ENCODE measurements around the gene TUBGCP2. TPM values are rescaled to one million over a fixed set of nuclear protein-coding genes. Genes with fewer than 3 reads are reported as not detected.

Gene TUBGCP2
- total RNA-seq, 1 donor from 2014 or later, result 53.2 TPM

DNA sequence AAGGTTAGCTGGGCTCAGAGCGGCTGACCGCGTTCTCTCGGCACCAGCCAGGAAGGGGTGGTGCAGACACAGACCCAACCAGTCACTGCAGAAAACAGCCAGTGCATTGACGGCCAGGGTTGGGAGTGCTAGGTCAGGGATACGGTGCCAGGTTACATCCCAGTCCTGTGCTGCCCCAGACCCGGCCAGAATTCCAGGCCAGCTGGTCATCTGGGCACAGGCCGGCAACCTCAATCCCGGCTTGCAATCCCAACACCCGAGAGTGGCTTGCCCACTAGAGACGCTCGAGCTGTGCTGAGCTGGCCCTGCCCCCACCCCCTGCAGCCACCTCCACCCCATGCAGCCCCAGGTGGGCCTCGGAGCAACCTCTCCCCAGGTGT, 42.3 kb upstream of the TUBGCP2 start:
- H3K27me3 Mint-ChIP-seq (ENCODE audit: low read depth), result peaks cover 4% of the 10 kb centered on the region
- TF ChIP-seq, protein P1, sequence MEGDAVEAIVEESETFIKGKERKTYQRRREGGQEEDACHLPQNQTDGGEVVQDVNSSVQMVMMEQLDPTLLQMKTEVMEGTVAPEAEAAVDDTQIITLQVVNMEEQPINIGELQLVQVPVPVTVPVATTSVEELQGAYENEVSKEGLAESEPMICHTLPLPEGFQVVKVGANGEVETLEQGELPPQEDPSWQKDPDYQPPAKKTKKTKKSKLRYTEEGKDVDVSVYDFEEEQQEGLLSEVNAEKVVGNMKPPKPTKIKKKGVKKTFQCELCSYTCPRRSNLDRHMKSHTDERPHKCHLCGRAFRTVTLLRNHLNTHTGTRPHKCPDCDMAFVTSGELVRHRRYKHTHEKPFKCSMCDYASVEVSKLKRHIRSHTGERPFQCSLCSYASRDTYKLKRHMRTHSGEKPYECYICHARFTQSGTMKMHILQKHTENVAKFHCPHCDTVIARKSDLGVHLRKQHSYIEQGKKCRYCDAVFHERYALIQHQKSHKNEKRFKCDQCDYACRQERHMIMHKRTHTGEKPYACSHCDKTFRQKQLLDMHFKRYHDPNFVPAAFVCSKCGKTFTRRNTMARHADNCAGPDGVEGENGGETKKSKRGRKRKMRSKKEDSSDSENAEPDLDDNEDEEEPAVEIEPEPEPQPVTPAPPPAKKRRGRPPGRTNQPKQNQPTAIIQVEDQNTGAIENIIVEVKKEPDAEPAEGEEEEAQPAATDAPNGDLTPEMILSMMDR (IDR thresholded peaks at IDR 0.05), result no peak
- no peaks in the 10 kb centered on the region for H3K4me1 Mint-ChIP-seq (ENCODE audit: low read depth)
- no peak for DNase-seq (ENCODE audit: low spot score)
- H3K36me3 Mint-ChIP-seq (ENCODE audit: low read depth), result no peaks in the 10 kb centered on the region
- H3K9me3 Mint-ChIP-seq (ENCODE audit: low read depth), result no peaks in the 10 kb centered on the region
- H3K27ac Mint-ChIP-seq (ENCODE audit: unreplicated experiment), result no peak overlapping the region
- H3K4me3 Mint-ChIP-seq (ENCODE audit: unreplicated experiment), result no peak overlapping the region

DNA sequence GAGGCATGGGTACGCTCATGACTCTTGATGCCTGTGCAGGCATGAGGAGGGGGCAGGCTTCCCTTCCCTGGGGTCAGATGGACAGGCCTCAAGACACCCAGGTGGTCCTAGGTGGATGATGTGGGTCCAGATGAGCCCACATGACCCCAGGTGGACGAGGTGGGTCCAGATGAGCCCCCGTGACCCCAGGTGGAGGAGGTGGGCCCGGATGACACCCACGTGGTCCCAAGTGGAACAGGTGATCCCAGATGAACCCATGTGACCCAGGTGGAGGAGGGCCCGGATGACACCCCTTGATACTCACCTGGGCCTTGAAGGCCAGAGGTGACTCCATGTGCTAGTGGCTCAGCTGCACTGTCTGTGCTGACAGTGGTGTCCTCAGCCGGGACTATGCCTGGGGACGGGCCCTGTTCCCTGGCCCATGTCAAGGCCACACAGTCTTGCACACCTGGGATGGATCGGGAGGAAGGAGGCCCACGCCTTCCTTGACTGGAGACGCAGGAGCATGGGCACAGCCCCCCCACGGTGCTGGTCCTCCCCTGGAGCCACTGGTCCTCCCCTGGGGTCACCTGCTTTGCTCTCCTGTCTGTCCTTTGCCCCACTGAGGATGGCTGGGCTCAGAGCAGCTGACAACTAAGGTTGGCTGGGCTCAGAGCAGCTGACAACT, 41.7 kb upstream of the TUBGCP2 start:
- H3K9me3 Mint-ChIP-seq (ENCODE audit: low read depth), result no peaks in the 10 kb centered on the region
- no peak overlapping the region for H3K4me3 Mint-ChIP-seq (ENCODE audit: unreplicated experiment)
- H3K4me1 Mint-ChIP-seq (ENCODE audit: low read depth), result no peaks in the 10 kb centered on the region
- TF ChIP-seq, protein P1 (IDR thresholded peaks at IDR 0.05), result no peak
- no peak overlapping the region for H3K27ac Mint-ChIP-seq (ENCODE audit: unreplicated experiment)
- no peak for DNase-seq (ENCODE audit: low spot score)
- no peaks in the 10 kb centered on the region for H3K36me3 Mint-ChIP-seq (ENCODE audit: low read depth)
- H3K27me3 Mint-ChIP-seq (ENCODE audit: low read depth), result peaks cover 7% of the 10 kb centered on the region

DNA sequence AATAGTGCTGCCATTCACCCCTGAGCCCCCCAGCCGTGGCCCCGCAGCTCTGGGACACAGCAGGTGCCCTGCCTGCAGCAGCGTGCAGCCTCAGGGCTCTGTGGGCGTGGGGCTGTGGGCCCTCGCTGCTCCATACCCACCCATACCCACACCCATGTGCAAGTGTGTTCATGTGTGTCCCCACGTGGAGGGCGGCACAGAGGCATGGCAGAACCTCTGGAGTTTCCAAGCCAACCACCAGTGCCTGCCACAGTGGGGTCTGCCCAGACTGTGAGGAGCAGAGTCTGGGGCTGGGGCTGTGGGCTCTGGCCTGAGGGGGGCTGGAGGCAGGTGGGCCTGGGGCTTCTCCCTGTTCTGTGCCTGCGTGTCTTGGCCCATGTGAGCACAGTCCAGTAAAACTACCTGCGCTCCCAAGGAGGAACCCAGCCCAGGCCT, 40.9 kb upstream of the TUBGCP2 start:
- TF ChIP-seq, protein P1 (IDR thresholded peaks at IDR 0.05), result no peak
- H3K27me3 Mint-ChIP-seq (ENCODE audit: low read depth), result peaks cover 7% of the 10 kb centered on the region
- no peak for DNase-seq (ENCODE audit: low spot score)
- H3K4me1 Mint-ChIP-seq (ENCODE audit: low read depth), result no peaks in the 10 kb centered on the region
- H3K9me3 Mint-ChIP-seq (ENCODE audit: low read depth), result no peaks in the 10 kb centered on the region
- H3K27ac Mint-ChIP-seq (ENCODE audit: unreplicated experiment), result no peak overlapping the region
- no peaks in the 10 kb centered on the region for H3K36me3 Mint-ChIP-seq (ENCODE audit: low read depth)
- no peak overlapping the region for H3K4me3 Mint-ChIP-seq (ENCODE audit: unreplicated experiment)

DNA sequence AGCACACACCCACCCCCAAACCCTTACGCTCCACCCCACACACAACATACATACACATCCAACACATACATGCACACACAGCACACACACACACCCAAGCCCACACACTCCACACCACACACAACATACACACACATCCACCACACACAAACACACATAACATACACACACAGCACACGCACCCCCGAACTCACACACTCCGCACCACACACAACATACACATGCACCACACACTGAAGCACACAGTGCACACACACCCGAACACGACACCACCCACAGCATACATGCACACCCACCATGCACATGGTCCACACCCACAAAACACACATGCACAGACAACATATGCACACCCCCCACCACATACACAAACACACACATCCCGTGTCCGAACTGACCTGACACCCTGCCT, 40.5 kb upstream of the TUBGCP2 start:
- Mint-ChIP-seq H3K36me3 (ENCODE audit: low read depth) (no peaks in the 10 kb centered on the region), H3K4me3 (ENCODE audit: unreplicated experiment) (no peak overlapping the region), H3K27ac (ENCODE audit: unreplicated experiment) (no peak overlapping the region), H3K9me3 (ENCODE audit: low read depth) (no peaks in the 10 kb centered on the region), H3K4me1 (ENCODE audit: low read depth) (no peaks in the 10 kb centered on the region), H3K27me3 (ENCODE audit: low read depth) (peaks cover 7% of the 10 kb centered on the region)
- TF ChIP-seq, protein P1 (IDR thresholded peaks at IDR 0.05), result no peak
- DNase-seq (ENCODE audit: low spot score), result no peak

DNA sequence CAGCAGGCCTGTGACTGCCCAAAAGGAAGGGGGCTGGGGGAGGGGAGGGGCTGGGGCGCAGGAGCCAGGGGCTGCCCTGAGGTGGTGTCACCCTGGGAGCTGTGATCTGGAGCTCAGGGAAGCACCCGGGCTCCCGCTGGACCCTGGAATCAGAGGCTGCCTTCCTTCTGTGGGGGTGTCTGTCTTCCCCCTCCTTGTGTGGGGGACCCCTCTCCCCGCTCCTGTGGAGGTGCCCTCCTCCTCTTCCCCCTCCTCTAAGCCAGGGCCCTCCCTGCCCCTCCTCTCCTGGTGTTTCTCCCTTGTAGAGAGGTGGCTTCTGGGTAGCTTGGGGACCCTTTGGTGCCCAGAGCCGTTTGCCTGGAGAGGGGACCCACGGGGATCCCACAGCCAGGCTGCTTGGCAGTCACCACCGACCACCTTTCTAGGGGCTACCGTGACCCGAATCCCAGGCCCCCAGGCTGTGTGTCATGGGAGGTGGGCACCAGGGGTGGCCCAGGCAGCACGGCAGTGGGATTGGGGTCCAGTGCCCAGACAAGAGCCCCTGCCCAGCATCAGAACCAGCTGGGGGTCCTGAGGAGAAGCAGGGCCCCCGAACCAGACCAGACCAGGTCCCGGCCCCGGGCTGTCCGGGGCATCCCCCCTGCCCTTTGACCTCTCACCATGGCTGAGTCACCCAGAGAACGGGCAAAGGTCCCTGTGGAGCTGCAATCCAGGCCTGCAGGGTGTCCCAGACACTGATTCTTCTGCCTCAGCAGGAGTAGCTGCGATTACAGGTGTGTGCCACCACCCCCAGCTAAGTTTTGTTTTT, 39.2 kb upstream of the TUBGCP2 start:
- Mint-ChIP-seq H3K4me3 (ENCODE audit: unreplicated experiment) (no peak overlapping the region), H3K27ac (ENCODE audit: unreplicated experiment) (no peak overlapping the region), H3K4me1 (ENCODE audit: low read depth) (no peaks in the 10 kb centered on the region), H3K36me3 (ENCODE audit: low read depth) (no peaks in the 10 kb centered on the region), H3K9me3 (ENCODE audit: low read depth) (no peaks in the 10 kb centered on the region), H3K27me3 (ENCODE audit: low read depth) (peaks cover 7% of the 10 kb centered on the region)
- TF ChIP-seq, protein P1 (IDR thresholded peaks at IDR 0.05), result no peak
- no peak for DNase-seq (ENCODE audit: low spot score)

Measured in chondrocyte (in vitro differentiated cells).